ENCODE measurements around the gene ATP13A2.

Gene ATP13A2

GRCh38 chr1:17031436-17031835 lies 19.7 kb upstream of the ATP13A2 start:
- DNase-seq = no peak

- DNase-seq = no peak
Measured at GRCh38 chr1:17030206-17030605, 18.5 kb upstream of the ATP13A2 start.

GRCh38 chr1:17028662-17029188 lies 17.0 kb upstream of the ATP13A2 start:
- DNase-seq = no peak

GRCh38 chr1:17027900-17028299 lies 16.2 kb upstream of the ATP13A2 start:
- DNase-seq = no peak

GRCh38 chr1:17027403-17027802 lies 15.7 kb upstream of the ATP13A2 start:
- DNase-seq = no peak

GRCh38 chr1:17024721-17025120 lies 13.0 kb upstream of the ATP13A2 start:
- no peak for DNase-seq

- DNase-seq = no peak
Measured at GRCh38 chr1:17023573-17023972, 11.8 kb upstream of the ATP13A2 start.

- DNase-seq = no peak
Measured at GRCh38 chr1:17023102-17023501, 11.4 kb upstream of the ATP13A2 start.

- DNase-seq = no peak
Measured at GRCh38 chr1:17021896-17022295, 10.2 kb upstream of the ATP13A2 start.

GRCh38 chr1:17020502-17020901 lies 8.8 kb upstream of the ATP13A2 start:
- DNase-seq = no peak

- no peak for DNase-seq
Measured at GRCh38 chr1:17018849-17019248, 7.1 kb upstream of the ATP13A2 start.

- no peak for DNase-seq
Measured at GRCh38 chr1:17017435-17017834, 5.7 kb upstream of the ATP13A2 start.

- no peak for DNase-seq
Measured at GRCh38 chr1:17016317-17016661, 4.6 kb upstream of the ATP13A2 start.

- no peak for DNase-seq
Measured at GRCh38 chr1:17014671-17015567, 3.2 kb upstream of the ATP13A2 start.

- DNase-seq = no peak
Measured at GRCh38 chr1:17013491-17014320, 2.0 kb upstream of the ATP13A2 start.

- DNase-seq = no peak
Measured at GRCh38 chr1:17012775-17013490, 1.2 kb upstream of the ATP13A2 start.

GRCh38 chr1:17011092-17011438 lies 663 bp downstream of the ATP13A2 start:
- no peak for DNase-seq

- DNase-seq = no peak
Measured at GRCh38 chr1:17009706-17010105, 2.0 kb downstream of the ATP13A2 start.

- no peak for DNase-seq
Measured at GRCh38 chr1:17008208-17008855, 3.4 kb downstream of the ATP13A2 start.

- no peak for DNase-seq
Measured at GRCh38 chr1:17007121-17007520, 4.6 kb downstream of the ATP13A2 start.

- DNase-seq = no peak
Measured at GRCh38 chr1:17005365-17005740, 6.4 kb downstream of the ATP13A2 start.

- DNase-seq = no peak
Measured at GRCh38 chr1:17004466-17005364, 7.0 kb downstream of the ATP13A2 start.

Data from stimulated activated naive CD4-positive, alpha-beta T cell (primary cell).